T-helper 22 cell (primary cell): ENCODE results near the gene ATP13A2.

Experiments used
- DNase-seq: peaks from one replicate; pipeline ENCODE4 v3.0.0-alpha.2; 2020; ENCODE audit warnings: low read depth

Gene ATP13A2

GRCh38 chr1:17031436-17031835 lies 19.7 kb upstream of the ATP13A2 start:
- no peak for DNase-seq

- no peak for DNase-seq
Measured at GRCh38 chr1:17030206-17030605, 18.5 kb upstream of the ATP13A2 start.

- no peak for DNase-seq
Measured at GRCh38 chr1:17028662-17029188, 17.0 kb upstream of the ATP13A2 start.

- DNase-seq: no peak
Measured at GRCh38 chr1:17027900-17028299, 16.2 kb upstream of the ATP13A2 start.

GRCh38 chr1:17027403-17027802 lies 15.7 kb upstream of the ATP13A2 start:
- no peak for DNase-seq

- no peak for DNase-seq
Measured at GRCh38 chr1:17024721-17025120, 13.0 kb upstream of the ATP13A2 start.

GRCh38 chr1:17023573-17023972 lies 11.8 kb upstream of the ATP13A2 start:
- DNase-seq: no peak

- DNase-seq: no peak
Measured at GRCh38 chr1:17023102-17023501, 11.4 kb upstream of the ATP13A2 start.

- no peak for DNase-seq
Measured at GRCh38 chr1:17021896-17022295, 10.2 kb upstream of the ATP13A2 start.

GRCh38 chr1:17020502-17020901 lies 8.8 kb upstream of the ATP13A2 start:
- DNase-seq: no peak

GRCh38 chr1:17018849-17019248 lies 7.1 kb upstream of the ATP13A2 start:
- no peak for DNase-seq

GRCh38 chr1:17017435-17017834 lies 5.7 kb upstream of the ATP13A2 start:
- DNase-seq: no peak

GRCh38 chr1:17016317-17016661 lies 4.6 kb upstream of the ATP13A2 start:
- no peak for DNase-seq

GRCh38 chr1:17014671-17015567 lies 3.2 kb upstream of the ATP13A2 start:
- DNase-seq: no peak

- no peak for DNase-seq
Measured at GRCh38 chr1:17013491-17014320, 2.0 kb upstream of the ATP13A2 start.

- DNase-seq: no peak
Measured at GRCh38 chr1:17012775-17013490, 1.2 kb upstream of the ATP13A2 start.

- DNase-seq: no peak
Measured at GRCh38 chr1:17011092-17011438, 663 bp downstream of the ATP13A2 start.

GRCh38 chr1:17009706-17010105 lies 2.0 kb downstream of the ATP13A2 start:
- DNase-seq: no peak

- DNase-seq: no peak
Measured at GRCh38 chr1:17008208-17008855, 3.4 kb downstream of the ATP13A2 start.

GRCh38 chr1:17007121-17007520 lies 4.6 kb downstream of the ATP13A2 start:
- no peak for DNase-seq

- no peak for DNase-seq
Measured at GRCh38 chr1:17005365-17005740, 6.4 kb downstream of the ATP13A2 start.
